HG02870 (cell line): ENCODE measurements around the gene HS3ST6.
"Not testable (repeated sequence)": the region's sequence is repeated elsewhere in the genome, so short reads cannot be mapped to it uniquely, and the experiment has no call there.

ENCODE experiments used
- ATAC-seq: cut with Tn5 transposase; IDR thresholded peaks from one replicate; pipeline ENCODE4 v1.9.1; 2021; ENCODE audit warnings: mild to moderate bottlenecking, moderate library complexity; ENCODE audit not compliant: unreplicated experiment

The HS3ST6 gene

GRCh38 chr16:1884155-1884760 is 34.0 kb downstream of the HS3ST6 start:
- no peak for ATAC-seq

- not testable (repeated sequence) for ATAC-seq
These were observed 37.0 kb downstream of the HS3ST6 start for GRCh38 chr16:1881172-1881571.

GRCh38 chr16:1879477-1879876 is 38.7 kb downstream of the HS3ST6 start:
- ATAC-seq: no peak

- no peak for ATAC-seq
These were observed 40.0 kb downstream of the HS3ST6 start for GRCh38 chr16:1878256-1878655.

- no peak for ATAC-seq
These were observed 40.4 kb downstream of the HS3ST6 start for GRCh38 chr16:1877804-1878203.

- ATAC-seq: no peak
These were observed 41.1 kb downstream of the HS3ST6 start for GRCh38 chr16:1877089-1877488.

- ATAC-seq: no peak
These were observed 41.7 kb downstream of the HS3ST6 start for GRCh38 chr16:1876468-1876867.

GRCh38 chr16:1876066-1876465 is 42.1 kb downstream of the HS3ST6 start:
- not testable (repeated sequence) for ATAC-seq

GRCh38 chr16:1874854-1875253 is 43.4 kb downstream of the HS3ST6 start:
- ATAC-seq: no peak

- no peak for ATAC-seq
These were observed 46.1 kb downstream of the HS3ST6 start, which contains the start of gene MEIOB for GRCh38 chr16:1871974-1872635. Gene MEIOB (minus strand): TSS chr16:1872164. CDS start chr16:1868175, 3,989 bp downstream.

GRCh38 chr16:1870365-1871082 is 47.7 kb downstream of the HS3ST6 start:
- ATAC-seq: no peak

GRCh38 chr16:1865902-1866690 is 52.1 kb downstream of the HS3ST6 start:
- ATAC-seq: no peak

GRCh38 chr16:1863681-1864460 is 54.3 kb downstream of the HS3ST6 start:
- ATAC-seq: no peak

- ATAC-seq: no peak
These were observed 55.8 kb downstream of the HS3ST6 start for GRCh38 chr16:1862394-1862793.

GRCh38 chr16:1861730-1862129 is 56.5 kb downstream of the HS3ST6 start:
- ATAC-seq: no peak
